ENCODE results near the gene MSGN1.

DNA sequence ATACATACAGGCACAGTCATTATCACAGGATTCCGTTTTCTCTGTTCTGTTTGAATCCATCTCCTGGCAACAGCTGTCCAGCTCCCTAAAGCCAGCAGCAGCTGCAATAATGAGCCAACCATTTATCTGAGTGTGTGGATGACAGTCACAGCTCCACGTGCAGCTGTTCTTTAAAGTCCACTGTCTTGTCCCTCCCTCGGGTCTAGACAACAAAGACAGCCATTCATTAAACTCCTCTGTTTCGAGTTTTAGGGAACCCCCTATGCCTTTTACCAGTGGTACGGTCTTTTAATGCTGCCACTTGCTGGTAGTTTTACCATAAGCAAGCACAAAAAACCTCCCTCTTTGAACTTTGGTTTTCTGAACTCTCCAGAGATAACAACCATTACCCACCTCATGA lies 16.0 kb upstream of the MSGN1 start:
- TF ChIP-seq, protein P1, sequence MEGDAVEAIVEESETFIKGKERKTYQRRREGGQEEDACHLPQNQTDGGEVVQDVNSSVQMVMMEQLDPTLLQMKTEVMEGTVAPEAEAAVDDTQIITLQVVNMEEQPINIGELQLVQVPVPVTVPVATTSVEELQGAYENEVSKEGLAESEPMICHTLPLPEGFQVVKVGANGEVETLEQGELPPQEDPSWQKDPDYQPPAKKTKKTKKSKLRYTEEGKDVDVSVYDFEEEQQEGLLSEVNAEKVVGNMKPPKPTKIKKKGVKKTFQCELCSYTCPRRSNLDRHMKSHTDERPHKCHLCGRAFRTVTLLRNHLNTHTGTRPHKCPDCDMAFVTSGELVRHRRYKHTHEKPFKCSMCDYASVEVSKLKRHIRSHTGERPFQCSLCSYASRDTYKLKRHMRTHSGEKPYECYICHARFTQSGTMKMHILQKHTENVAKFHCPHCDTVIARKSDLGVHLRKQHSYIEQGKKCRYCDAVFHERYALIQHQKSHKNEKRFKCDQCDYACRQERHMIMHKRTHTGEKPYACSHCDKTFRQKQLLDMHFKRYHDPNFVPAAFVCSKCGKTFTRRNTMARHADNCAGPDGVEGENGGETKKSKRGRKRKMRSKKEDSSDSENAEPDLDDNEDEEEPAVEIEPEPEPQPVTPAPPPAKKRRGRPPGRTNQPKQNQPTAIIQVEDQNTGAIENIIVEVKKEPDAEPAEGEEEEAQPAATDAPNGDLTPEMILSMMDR (conservative IDR thresholded peaks at IDR 0.05; ENCODE audit: low read length) = no peak
- TF ChIP-seq EZH2phosphoT487 (IDR thresholded peaks at IDR 0.05; ENCODE audit: borderline replicate concordance) = no peak
